IMR-90 (cell line): Measurements from ENCODE around the gene VDAC1. TPM values are rescaled to one million over a fixed set of nuclear protein-coding genes. Genes with fewer than 3 reads are reported as not detected.

Experiments used
- ATAC-seq: fragments of 200-7000 bp; cut with Tn5 transposase; 2 replicates; pipeline ENCODE4 v1.9.1; 2020; ENCODE audit warnings: low read depth, mild to moderate bottlenecking, moderate library complexity
- BruUV-seq: library from RNA; stranded (reverse); fragments of 400-500 nt; replicated peaks from 2 replicates; lab custom pipeline; 2021; lab: Mats Ljungman, UMichigan
- CTCF ChIA-PET: fragments of 300-600 bp; formaldehyde crosslinking; extraction: SDS; loops from one replicate; lab custom pipeline; 2021; ENCODE audit warnings: antibody characterized with exemption; lab: Yijun Ruan, JAX
- POLR2A ChIA-PET: fragments of 300-600 bp; sonication (Branson Sonifier 250); formaldehyde crosslinking; loops from one replicate; lab custom pipeline; 2022; ENCODE audit warnings: antibody characterized with exemption; ENCODE audit not compliant: unreplicated experiment; lab: Charles Lee
- DNase-seq: peaks from one replicate; pipeline ENCODE4 v3.0.0; 2013
- H2AFZ ChIP-seq: replicated peaks from 2 replicates; pipeline ENCODE3; 2013; ENCODE audit warnings: low read length, mild to moderate bottlenecking; ENCODE audit not compliant: poor library complexity
- H2AK5ac ChIP-seq: 2 replicates; pipeline ENCODE4 v1.6.1; 2013; ENCODE audit warnings: low read depth, low read length, inconsistent platforms
- H2AK9ac ChIP-seq: replicated peaks from 2 replicates; pipeline ENCODE3; 2013; ENCODE audit warnings: mild to moderate bottlenecking, low read depth, low read length, moderate library complexity; ENCODE audit not compliant: poor library complexity
- H2BK120ac ChIP-seq: 2 replicates; pipeline ENCODE4 v1.6.1; 2013; ENCODE audit warnings: low read depth, low read length, inconsistent platforms
- H2BK15ac ChIP-seq: 3 replicates; pipeline ENCODE4 v1.6.1; 2013; ENCODE audit warnings: low read depth, low read length, inconsistent platforms
- H2BK20ac ChIP-seq: 2 replicates; pipeline ENCODE4 v1.6.1; 2013; ENCODE audit warnings: low read depth, mild to moderate bottlenecking, inconsistent platforms, low read length, moderate library complexity
- H2BK5ac ChIP-seq: 2 replicates; pipeline ENCODE4 v1.6.1; 2013; ENCODE audit warnings: mild to moderate bottlenecking, low read depth, low read length, inconsistent platforms; ENCODE audit not compliant: poor library complexity, severe bottlenecking
- H3K14ac ChIP-seq: replicated peaks from 2 replicates; pipeline ENCODE4 v1.6.1; 2013; ENCODE audit warnings: low read depth, low read length, inconsistent platforms
- H3K18ac ChIP-seq: 2 replicates; pipeline ENCODE4 v1.6.1; 2013; ENCODE audit warnings: low read depth, low read length, control low read depth
- H3K23ac ChIP-seq: 2 replicates; pipeline ENCODE4 v1.6.1; 2013; ENCODE audit warnings: low read depth, low read length, inconsistent platforms
- H3K27ac ChIP-seq: 2 replicates; pipeline ENCODE4 v1.5.1; 2013; ENCODE audit warnings: mild to moderate bottlenecking, control low read depth, low read length; ENCODE audit not compliant: insufficient read depth
- H3K27me3 ChIP-seq: 2 replicates; pipeline ENCODE4 v1.6.1; 2013; ENCODE audit warnings: low read length; ENCODE audit not compliant: control insufficient read depth, insufficient read depth
- H3K36me3 ChIP-seq: 2 replicates; pipeline ENCODE4 v1.6.1; 2013; ENCODE audit warnings: low read length, mixed read lengths; ENCODE audit not compliant: control insufficient read depth, insufficient read depth
- H3K4ac ChIP-seq: 2 replicates; pipeline ENCODE4 v1.6.1; 2013; ENCODE audit warnings: low read depth, low read length, inconsistent platforms
- H3K4me1 ChIP-seq: 2 replicates; pipeline ENCODE4 v1.6.1; 2013; ENCODE audit warnings: low read length, mixed read lengths; ENCODE audit not compliant: control insufficient read depth, insufficient read depth
- H3K4me2 ChIP-seq: 2 replicates; pipeline ENCODE4 v1.6.1; 2013; ENCODE audit warnings: low read depth, mild to moderate bottlenecking, control low read depth, low read length, moderate library complexity
- H3K4me3 ChIP-seq: 2 replicates; pipeline ENCODE4 v1.5.1; 2013; ENCODE audit warnings: low read depth, mild to moderate bottlenecking, control low read depth, low read length, moderate library complexity; ENCODE audit not compliant: insufficient read depth
- H3K56ac ChIP-seq: 2 replicates; pipeline ENCODE4 v1.6.1; 2013; ENCODE audit warnings: low read length, inconsistent platforms; ENCODE audit not compliant: insufficient read depth; ENCODE audit errors: extremely low read depth
- H3K79me1 ChIP-seq, 2 experiments: 2 replicates each; pipeline ENCODE4 v1.6.1; 2013; ENCODE audit warnings: low read length in 2 of 2, inconsistent platforms in 1 of 2, low read depth in 1 of 2
- H3K9ac ChIP-seq: 2 replicates; pipeline ENCODE4 v1.6.1; 2013; ENCODE audit warnings: low read depth, low read length, control low read depth
- H3K9me1 ChIP-seq: 2 replicates; pipeline ENCODE4 v1.6.1; 2013; ENCODE audit warnings: low read length, inconsistent platforms; ENCODE audit not compliant: insufficient read depth
- H3K9me3 ChIP-seq: 2 replicates; pipeline ENCODE4 v1.6.1; 2013; ENCODE audit warnings: low read length; ENCODE audit not compliant: control insufficient read depth, insufficient read depth
- H4K20me1 ChIP-seq: 2 replicates; pipeline ENCODE4 v1.6.1; 2013; ENCODE audit warnings: low read length, inconsistent platforms; ENCODE audit not compliant: insufficient read depth
- H4K5ac ChIP-seq: 2 replicates; pipeline ENCODE4 v1.6.1; 2013; ENCODE audit warnings: mild to moderate bottlenecking, low read depth, low read length, control low read depth
- H4K8ac ChIP-seq, 2 experiments: 2 replicates each; pipeline ENCODE4 v1.6.1; 2013; ENCODE audit warnings: low read depth in 2 of 2, low read length in 2 of 2, control low read depth in 1 of 2, inconsistent platforms in 1 of 2
- H4K91ac ChIP-seq: 2 replicates; pipeline ENCODE4 v1.6.1; 2013; ENCODE audit warnings: low read depth, low read length, inconsistent platforms; ENCODE audit not compliant: insufficient read depth
- BHLHE40 ChIP-seq: fragments of 150-350 bp; IDR thresholded peaks from 2 replicates; pipeline ENCODE4 v1.6.1; 2016; ENCODE audit warnings: mild to moderate bottlenecking, low read depth, low read length
- CEBPB ChIP-seq: IDR thresholded peaks from 2 replicates; pipeline ENCODE4 v1.6.1; 2012; ENCODE audit warnings: low read depth, low read length, improper control_type of control experiment
- CHD1 ChIP-seq: IDR thresholded peaks from 2 replicates; pipeline ENCODE4 v1.6.1; 2012; ENCODE audit warnings: low read depth, low read length, improper control_type of control experiment
- CTCF ChIP-seq: conservative IDR thresholded peaks from 2 replicates; pipeline ENCODE4 v1.5.1; 2012; ENCODE audit warnings: mild to moderate bottlenecking, low read depth, low read length, improper control_type of control experiment
- ELK1 ChIP-seq: fragments of 150-350 bp; IDR thresholded peaks from 2 replicates; pipeline ENCODE4 v1.6.1; 2016; ENCODE audit warnings: low read depth, mild to moderate bottlenecking, low read length, moderate library complexity, borderline replicate concordance
- FOS ChIP-seq: fragments of 150-350 bp; IDR thresholded peaks from 2 replicates; pipeline ENCODE4 v1.6.1; 2016; ENCODE audit warnings: low read depth, low read length
- MAFK ChIP-seq: IDR thresholded peaks from 2 replicates; pipeline ENCODE4 v1.6.1; 2012; ENCODE audit warnings: low read depth, low read length, improper control_type of control experiment
- MAZ ChIP-seq: IDR thresholded peaks from 2 replicates; pipeline ENCODE4 v1.6.1; 2012; ENCODE audit warnings: low read depth, mild to moderate bottlenecking, low read length, improper control_type of control experiment, moderate library complexity, borderline replicate concordance
- MXI1 ChIP-seq: IDR thresholded peaks from 2 replicates; pipeline ENCODE4 v1.6.1; 2012; ENCODE audit warnings: low read depth, mild to moderate bottlenecking, low read length, moderate library complexity, borderline replicate concordance
- NFE2L2 ChIP-seq: fragments of 150-350 bp; IDR thresholded peaks from 2 replicates; pipeline ENCODE4 v1.6.1; 2016; ENCODE audit warnings: low read depth, mild to moderate bottlenecking, low read length
- POLR2A ChIP-seq: IDR thresholded peaks from 2 replicates; pipeline ENCODE4 v1.6.1; 2012; ENCODE audit warnings: mild to moderate bottlenecking, low read depth, low read length
- RAD21 ChIP-seq: IDR thresholded peaks from 2 replicates; pipeline ENCODE4 v1.6.1; 2012; ENCODE audit warnings: low read length, improper control_type of control experiment
- RCOR1 ChIP-seq: IDR thresholded peaks from 2 replicates; pipeline ENCODE4 v1.6.1; 2012; ENCODE audit warnings: mild to moderate bottlenecking, low read length, improper control_type of control experiment; ENCODE audit not compliant: insufficient replicate concordance
- RFX5 ChIP-seq: IDR thresholded peaks from 2 replicates; pipeline ENCODE4 v1.8.0; 2012; ENCODE audit warnings: low read depth, mild to moderate bottlenecking, low read length, moderate library complexity
- SMC3 ChIP-seq: fragments of 150-350 bp; IDR thresholded peaks from 2 replicates; pipeline ENCODE4 v1.6.1; 2016; ENCODE audit warnings: low read depth, mild to moderate bottlenecking, antibody characterized with exemption, low read length, moderate library complexity
- USF2 ChIP-seq: fragments of 150-350 bp; IDR thresholded peaks from 2 replicates; pipeline ENCODE4 v1.6.1; 2017; ENCODE audit warnings: mild to moderate bottlenecking, antibody characterized with exemption, low read length, low read depth
- WGBS, 2 experiments: methylation state at CpG; one replicate each; pipeline versions ENCODE4 v1.1.5 to v1.1.7; 2013; ENCODE audit warnings: missing lambda C conversion rate in 2 of 2; ENCODE audit not compliant: insufficient read length in 1 of 2; ENCODE audit errors: extremely low coverage in 2 of 2; 5-methylcytosine and 5-hydroxymethylcytosine counted together
- dilution Hi-C: fragments of 300-500 bp; cut with HindIII; formaldehyde crosslinking; loops from one replicate; pipeline ENCODE4 v1.14.3; 2018; ENCODE audit warnings: low sequenced_read_pairs; ENCODE audit not compliant: unreplicated experiment
- in situ Hi-C: fragments of 300-500 bp; cut with MboI; formaldehyde crosslinking; loops from 3 replicates; pipeline ENCODE4 v1.14.3; 2019; ENCODE audit warnings: low sequenced_read_pairs, inconsistent platforms, mixed read lengths
- intact Hi-C: fragments of 100-400 bp; cut with micrococcal nuclease; formaldehyde crosslinking; loops from 2 replicates; pipeline ENCODE4 v1.10.0; 2022
- polyA plus RNA-seq, 3 experiments: library from polyadenylated mRNA; depleted of rRNA; stranded (reverse); fragments of >200 nt; gene quantifications; 2 replicates each; pipeline ENCODE4 v1.2.3, GENCODE V29; 2012; ENCODE audit warnings: low replicate concordance in 1 of 3
- total RNA-seq: library from RNA; depleted of rRNA; stranded (reverse); fragments of >200 nt; gene quantifications from 2 replicates; pipeline ENCODE4 v1.2.3, GENCODE V29; 2012

Gene VDAC1
- total and polyA plus RNA-seq, 2 of the 4 experiments (the other 2 are of a cell fraction) = 289 to 365 TPM

- H2BK5ac ChIP-seq = no peak overlapping the region
- H3K9me3 ChIP-seq = peaks cover 2% of the 10 kb centered on the region; the same call in 1 of the 2 replicates
- no peak overlapping the region for H2BK120ac ChIP-seq
- peaks cover 13% of the 10 kb centered on the region; the same call in 1 of the 2 replicates for H4K20me1 ChIP-seq
- no peaks in the 10 kb centered on the region; the same call in 1 of the 2 replicates for H3K9me1 ChIP-seq
- no peak overlapping the region for H3K4me2 ChIP-seq
- peaks cover 26 to 51% of the 10 kb centered on the region in 2 experiments for H3K79me1 ChIP-seq
- no peak overlapping the region for H3K27ac ChIP-seq
- H3K56ac ChIP-seq = no peak overlapping the region
- no peak overlapping the region for H2BK20ac ChIP-seq
- H3K36me3 ChIP-seq = peaks cover 12% of the 10 kb centered on the region
- no peak overlapping the region for H3K4me3 ChIP-seq
- dilution Hi-C loops (no loop called here), in situ Hi-C loops (no loop called here), intact Hi-C loops (no loop called here)
- H3K27me3 ChIP-seq = no peaks in the 10 kb centered on the region
- no peak overlapping the region for H4K91ac ChIP-seq
- H3K9ac ChIP-seq = no peak overlapping the region
- ChIA-PET CTCF (no interaction called here), POLR2A (no interaction called here)
- TF ChIP-seq RFX5 (no peak), FOS (no peak), USF2 (no peak), POLR2A (no peak), MAFK (no peak), CHD1 (no peak), CEBPB (no peak), MAZ (no peak), NFE2L2 (no peak), SMC3 (no peak), RCOR1 (no peak), CTCF (no peak), MXI1 (no peak), RAD21 (no peak), BHLHE40 (no peak), ELK1 (no peak)
- H3K23ac ChIP-seq = no peak overlapping the region; the same call in 1 of the 2 replicates
- TSS peak; percentile 54 for BruUV-seq
- peaks cover 3% of the 10 kb centered on the region; the same call in 1 of the 2 replicates for H3K4me1 ChIP-seq
- ATAC-seq (no peak), DNase-seq (no peak)
- no peak overlapping the region for H3K18ac ChIP-seq
- WGBS, 2 experiments = no CpG with 5 or more reads among the region's 11 CpGs
- H4K8ac ChIP-seq = no peak overlapping the region
- H2AFZ ChIP-seq = no peak overlapping the region
- no peak overlapping the region for H2AK5ac ChIP-seq
- H2BK15ac ChIP-seq = no peak overlapping the region
- no peak overlapping the region for H4K5ac ChIP-seq
- H3K4ac ChIP-seq = no peak overlapping the region
- H2AK9ac ChIP-seq = no peak overlapping the region
- H3K14ac ChIP-seq = no peak overlapping the region
Measured at GRCh38 chr5:133959643-133960042, 45.1 kb downstream of the VDAC1 start.
